WTC11 (cell line): ENCODE data around the gene MAPRE2. TPM values are rescaled to one million over a fixed set of nuclear protein-coding genes. Genes with fewer than 3 reads are reported as not detected.

ENCODE experiments used
- ATAC-seq: fragments of 200-7000 bp; cut with Tn5 transposase; 2 replicates; pipeline ENCODE4 v1.10.0; 2021; ENCODE audit warnings: mild to moderate bottlenecking, moderate library complexity
- CTCF ChIA-PET: fragments of 300-600 bp; sonication (Branson Sonifier 250); formaldehyde crosslinking; loops from one replicate; lab custom pipeline; 2021; ENCODE audit warnings: antibody characterized with exemption; lab: Charles Lee
- POLR2A ChIA-PET: fragments of 350-600 bp; sonication (Branson Sonifier 250); formaldehyde crosslinking; loops from one replicate; lab custom pipeline; 2021; ENCODE audit warnings: antibody characterized with exemption; lab: Charles Lee
- DNase-seq: peaks from one replicate; pipeline ENCODE4 v3.0.0; 2021; ENCODE audit warnings: low spot score
- H3K27ac Mint-ChIP-seq: 2 replicates; pipeline ENCODE4 v1.8.0; 2021; ENCODE audit warnings: mixed read lengths
- H3K27me3 Mint-ChIP-seq: 2 replicates; pipeline ENCODE4 v1.8.0; 2021; ENCODE audit warnings: low read depth, mild to moderate bottlenecking, moderate library complexity, mixed read lengths
- H3K36me3 Mint-ChIP-seq: 2 replicates; pipeline ENCODE4 v1.8.0; 2021; ENCODE audit warnings: mixed read lengths
- H3K4me1 Mint-ChIP-seq: 2 replicates; pipeline ENCODE4 v1.8.0; 2022; ENCODE audit warnings: mixed read lengths
- H3K4me3 Mint-ChIP-seq: 2 replicates; pipeline ENCODE4 v1.8.0; 2021; ENCODE audit warnings: mild to moderate bottlenecking, moderate library complexity, mixed read lengths
- H3K9me3 Mint-ChIP-seq: 2 replicates; pipeline ENCODE4 v1.8.0; 2021; ENCODE audit warnings: mixed read lengths
- AFF4 ChIP-seq: sonication (generic); formaldehyde crosslinking; IDR thresholded peaks from 2 replicates; pipeline ENCODE4 v1.8.1; 2023; ENCODE audit warnings: mild to moderate bottlenecking, missing genetic modification reagents, borderline replicate concordance
- CTCF ChIP-seq: fragments of 200-600 bp; IDR thresholded peaks from 2 replicates; pipeline ENCODE4 v1.8.0; 2022; ENCODE audit warnings: antibody characterized with exemption
- ELF4 ChIP-seq: sonication (generic); formaldehyde crosslinking; IDR thresholded peaks from 2 replicates; pipeline ENCODE4 v1.8.1; 2022; ENCODE audit warnings: low read depth, mild to moderate bottlenecking, moderate library complexity, missing genetic modification reagents
- EMX1 ChIP-seq: fragments of 250-450 bp; sonication (Bioruptor Pico); IDR thresholded peaks from 2 replicates; pipeline ENCODE4 v1.8.0; 2021; ENCODE audit warnings: mild to moderate bottlenecking
- FOXJ3 ChIP-seq: sonication (generic); formaldehyde crosslinking; IDR thresholded peaks from 2 replicates; pipeline ENCODE4 v1.9.0; 2021; ENCODE audit warnings: missing genetic modification reagents, mild to moderate bottlenecking, borderline replicate concordance
- FOXK1 ChIP-seq: sonication (generic); formaldehyde crosslinking; IDR thresholded peaks from 2 replicates; pipeline ENCODE4 v1.8.0; 2022; ENCODE audit warnings: mild to moderate bottlenecking, moderate library complexity, missing genetic modification reagents
- FOXP4 ChIP-seq: sonication (generic); formaldehyde crosslinking; IDR thresholded peaks from 2 replicates; pipeline ENCODE4 v1.8.0; 2022; ENCODE audit warnings: mild to moderate bottlenecking, missing genetic modification reagents
- IRF2 ChIP-seq: sonication (generic); formaldehyde crosslinking; IDR thresholded peaks from 2 replicates; pipeline ENCODE4 v1.8.0; 2022; ENCODE audit warnings: low read depth, missing genetic modification reagents, borderline replicate concordance
- NFATC4 ChIP-seq: fragments of 250-450 bp; sonication (Bioruptor Pico); IDR thresholded peaks from 2 replicates; pipeline ENCODE4 v1.9.0; 2021; ENCODE audit warnings: mild to moderate bottlenecking
- NR1H2 ChIP-seq: sonication (generic); formaldehyde crosslinking; IDR thresholded peaks from 2 replicates; pipeline ENCODE4 v1.9.0; 2021; ENCODE audit warnings: mild to moderate bottlenecking, moderate library complexity, missing genetic modification reagents
- NR2C2 ChIP-seq: sonication (generic); formaldehyde crosslinking; IDR thresholded peaks from 2 replicates; pipeline ENCODE4 v1.8.0; 2022; ENCODE audit warnings: mild to moderate bottlenecking, missing genetic modification reagents
- STAT6 ChIP-seq: sonication (generic); formaldehyde crosslinking; conservative IDR thresholded peaks from 2 replicates; pipeline ENCODE4 v1.8.1; 2023; ENCODE audit warnings: mild to moderate bottlenecking, low read depth, missing genetic modification reagents, moderate library complexity
- TEAD1 ChIP-seq: sonication (generic); formaldehyde crosslinking; IDR thresholded peaks from 2 replicates; pipeline ENCODE4 v1.8.0; 2022; ENCODE audit warnings: mild to moderate bottlenecking, missing genetic modification reagents
- USF1 ChIP-seq: sonication (generic); formaldehyde crosslinking; IDR thresholded peaks from 2 replicates; pipeline ENCODE4 v1.8.0; 2022; ENCODE audit warnings: mild to moderate bottlenecking, missing genetic modification reagents
- ZBTB43 ChIP-seq: sonication (generic); formaldehyde crosslinking; IDR thresholded peaks from 2 replicates; pipeline ENCODE4 v1.8.1; 2023; ENCODE audit warnings: mild to moderate bottlenecking, missing genetic modification reagents
- ZNF138 ChIP-seq: sonication (generic); formaldehyde crosslinking; conservative IDR thresholded peaks from 2 replicates; pipeline ENCODE4 v1.8.1; 2022; ENCODE audit warnings: mild to moderate bottlenecking, moderate library complexity, missing genetic modification reagents
- ZNF263 ChIP-seq: sonication (generic); formaldehyde crosslinking; IDR thresholded peaks from 2 replicates; pipeline ENCODE4 v1.8.1; 2022; ENCODE audit warnings: low read depth, mild to moderate bottlenecking, moderate library complexity, missing genetic modification reagents
- ZNF281 ChIP-seq: sonication (generic); formaldehyde crosslinking; IDR thresholded peaks from 2 replicates; pipeline ENCODE4 v1.8.0; 2023; ENCODE audit warnings: mild to moderate bottlenecking, missing genetic modification reagents
- ZNF317 ChIP-seq: sonication (generic); formaldehyde crosslinking; IDR thresholded peaks from 2 replicates; pipeline ENCODE4 v1.8.1; 2023; ENCODE audit warnings: low read depth, mild to moderate bottlenecking, moderate library complexity, missing genetic modification reagents, borderline replicate concordance
- ZSCAN18 ChIP-seq: fragments of 250-450 bp; sonication (Bioruptor Pico); IDR thresholded peaks from 2 replicates; pipeline ENCODE4 v2.1.2; 2022; ENCODE audit warnings: mild to moderate bottlenecking, moderate library complexity
- total RNA-seq: library from RNA; stranded (reverse); gene quantifications from 3 replicates; pipeline ENCODE4 v1.2.3, GENCODE V29; 2021

MAPRE2 gene
- total RNA-seq, 1 experiment from 2014 or later, result 20.4 TPM

- Mint-ChIP-seq H3K36me3 (no peaks in the 10 kb centered on the region), H3K9me3 (no peaks in the 10 kb centered on the region), H3K27me3 (no peaks in the 10 kb centered on the region), H3K4me3 (no peak overlapping the region), H3K27ac (no peak overlapping the region), H3K4me1 (peaks cover 16% of the 10 kb centered on the region)
- TF ChIP-seq ELF4 (CRISPR knock-in tag) (no peak), NR1H2 (CRISPR knock-in tag) (no peak), FOXJ3 (CRISPR knock-in tag) (no peak), ZSCAN18 (CRISPR knock-in tag) (no peak), AFF4 (CRISPR knock-in tag) (no peak), FOXK1 (CRISPR knock-in tag) (no peak), ZNF138 (CRISPR knock-in tag) (no peak), NR2C2 (CRISPR knock-in tag) (no peak), FOXP4 (no peak), ZNF263 (CRISPR knock-in tag) (no peak), CTCF (no peak), EMX1 (CRISPR knock-in tag) (no peak), NFATC4 (no peak), STAT6 (CRISPR knock-in tag) (no peak), TEAD1 (CRISPR knock-in tag) (no peak), USF1 (CRISPR knock-in tag) (no peak), IRF2 (CRISPR knock-in tag) (no peak), ZNF281 (CRISPR knock-in tag) (no peak), ZBTB43 (CRISPR knock-in tag) (no peak), ZNF317 (no peak)
- no peak for DNase-seq
- ChIA-PET CTCF (interaction anchor here (0.7 to 3.3 kb wide), 3 partner anchors 13 to 115 kb away, joined by 3 to 13 read pairs (median 12); partner anchors contain the start of gene MAPRE2), POLR2A (interaction anchor here (1.2 kb wide), 1 partner anchor 10 kb away, joined by 3 read pairs; no protein-coding TSS in a partner anchor)
- ATAC-seq, result no peak
These were observed 12.7 kb upstream of the MAPRE2 start for GRCh38 chr18:35028536-35028935.
